HG03457 (cell line): ENCODE results near the gene ME3.

Experiments
- ATAC-seq: cut with Tn5 transposase; IDR thresholded peaks from one replicate; pipeline ENCODE4 v1.9.1; 2021; ENCODE audit warnings: moderate number of reproducible peaks; ENCODE audit not compliant: unreplicated experiment

ME3 gene

DNA sequence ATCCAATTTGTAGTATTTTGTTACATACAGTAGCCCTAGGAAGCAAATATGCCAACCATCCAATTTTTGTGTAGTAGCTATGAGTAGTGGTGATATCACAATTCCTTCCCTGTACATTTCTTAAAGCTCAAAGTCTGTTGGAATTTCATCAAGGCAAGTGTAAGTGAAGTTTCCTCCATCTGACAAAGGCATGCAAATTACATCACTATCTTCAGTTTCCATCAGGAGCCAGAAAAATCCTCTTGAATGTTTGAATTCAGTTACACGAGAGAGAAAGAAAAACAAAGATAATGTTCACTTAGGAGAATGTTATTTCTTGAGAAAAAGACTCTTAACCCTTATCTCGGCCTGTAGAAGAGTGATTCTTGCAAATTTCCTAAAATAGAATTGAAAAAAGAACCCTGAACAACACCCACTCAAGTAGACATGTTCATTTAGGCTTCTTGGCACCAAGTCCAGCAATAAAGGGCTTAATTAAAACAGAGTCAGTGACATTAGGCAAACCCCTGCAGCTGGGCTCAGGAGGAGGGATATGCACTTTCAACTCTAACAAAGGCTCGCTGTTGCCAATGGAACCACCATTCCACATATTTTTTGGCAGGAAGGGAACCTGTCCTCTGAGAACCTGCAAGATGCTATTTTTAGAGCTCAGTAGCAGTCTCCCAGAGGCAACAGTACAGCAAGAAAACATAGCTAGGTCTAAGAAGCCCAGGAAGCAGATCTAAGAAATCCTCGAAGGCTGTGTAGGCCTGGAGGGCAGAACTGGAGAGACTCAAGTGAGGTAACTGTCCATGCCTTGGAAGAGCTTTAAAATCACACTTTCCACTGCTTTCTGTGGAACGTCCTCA lies 153.1 kb downstream of the ME3 start:
- no peak for ATAC-seq

GRCh38 chr11:86518211-86518610 lies 154.2 kb downstream of the ME3 start:
- no peak for ATAC-seq

- no peak for ATAC-seq
These were observed 154.9 kb downstream of the ME3 start for GRCh38 chr11:86517557-86517956.

DNA sequence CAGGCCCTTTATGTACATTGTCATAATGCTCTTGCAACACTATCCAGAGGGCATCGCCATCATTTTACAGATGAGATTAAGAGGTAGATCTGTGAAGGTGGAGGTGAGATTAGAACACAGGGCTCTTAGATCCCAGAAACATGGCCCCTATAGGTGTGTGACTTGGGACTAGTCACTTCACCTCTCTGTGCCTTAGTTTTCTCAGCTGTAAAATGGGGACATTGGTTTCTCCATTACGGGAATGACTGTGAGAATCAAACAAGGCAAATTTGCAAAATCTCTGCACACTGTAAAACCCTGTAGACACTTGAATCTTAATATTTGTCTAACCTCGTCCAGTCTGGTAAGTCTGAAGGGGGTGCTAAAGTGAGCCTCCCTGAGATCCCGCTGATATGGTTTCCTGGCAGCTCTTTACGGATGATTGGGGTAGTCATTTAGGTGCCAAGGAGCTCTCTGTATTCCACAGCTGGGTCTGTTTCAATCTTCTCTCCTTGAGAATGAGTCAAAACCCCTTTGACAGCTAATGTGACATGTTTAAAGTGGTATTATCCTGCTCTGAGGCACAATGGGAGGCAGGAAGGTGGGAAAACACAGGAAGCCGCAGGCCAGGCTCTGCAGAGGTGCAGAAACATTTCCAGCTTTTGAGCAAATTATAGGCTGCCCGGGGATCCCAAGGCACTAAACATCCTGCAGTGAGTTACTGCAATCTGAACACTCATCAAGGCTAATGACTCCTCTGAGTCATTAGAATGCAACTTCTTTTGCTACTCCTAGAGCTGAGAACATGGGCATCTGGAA lies 156.9 kb downstream of the ME3 start:
- ATAC-seq = no peak

DNA sequence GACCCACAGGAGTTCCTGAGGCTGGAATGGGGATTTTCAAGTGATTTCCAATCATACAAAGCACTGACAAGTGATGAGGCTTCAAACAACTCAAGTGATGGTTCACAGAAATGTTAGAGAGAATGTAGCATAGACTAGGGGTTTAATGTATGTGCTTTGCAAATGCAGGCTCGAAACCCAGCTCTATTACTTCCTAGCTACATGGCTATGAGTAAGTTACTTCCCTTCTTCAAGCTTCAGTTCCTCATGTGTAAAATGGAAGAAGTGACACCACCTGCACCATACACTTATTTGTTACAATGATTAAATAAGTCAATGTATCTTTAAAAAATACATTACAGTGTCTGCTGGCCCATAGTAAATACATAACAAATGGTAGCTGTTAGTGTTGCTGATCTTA lies 158.0 kb downstream of the ME3 start:
- ATAC-seq = no peak

DNA sequence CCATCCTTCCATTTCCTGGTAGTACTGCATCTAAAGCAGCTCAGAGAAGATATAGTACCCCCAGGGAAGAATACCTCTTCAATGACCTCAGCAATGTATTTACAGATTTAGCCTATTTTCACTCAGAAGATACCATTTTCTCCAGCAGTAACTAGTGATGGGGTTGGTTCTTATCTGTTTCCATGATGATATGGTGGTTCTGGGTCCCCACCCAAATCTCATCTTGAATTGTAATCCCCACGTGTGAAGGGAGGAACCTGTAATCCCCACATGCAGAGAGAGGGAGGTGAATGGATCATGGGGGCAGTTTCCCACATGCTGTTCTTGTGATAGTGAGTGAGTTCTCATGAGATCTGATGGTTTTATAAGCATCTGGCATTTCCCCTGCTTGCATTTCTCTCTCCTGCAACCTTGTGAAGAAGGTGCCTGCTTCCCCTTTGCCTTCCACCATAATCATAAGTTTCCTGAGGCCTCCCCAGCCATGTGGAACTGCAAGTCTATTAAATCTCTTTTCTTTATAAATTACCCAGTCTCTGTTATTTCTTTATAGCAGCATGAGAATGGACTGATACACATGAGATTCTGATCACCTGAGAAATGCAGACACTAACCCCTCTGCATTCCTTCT lies 158.6 kb downstream of the ME3 start:
- ATAC-seq = no peak

DNA sequence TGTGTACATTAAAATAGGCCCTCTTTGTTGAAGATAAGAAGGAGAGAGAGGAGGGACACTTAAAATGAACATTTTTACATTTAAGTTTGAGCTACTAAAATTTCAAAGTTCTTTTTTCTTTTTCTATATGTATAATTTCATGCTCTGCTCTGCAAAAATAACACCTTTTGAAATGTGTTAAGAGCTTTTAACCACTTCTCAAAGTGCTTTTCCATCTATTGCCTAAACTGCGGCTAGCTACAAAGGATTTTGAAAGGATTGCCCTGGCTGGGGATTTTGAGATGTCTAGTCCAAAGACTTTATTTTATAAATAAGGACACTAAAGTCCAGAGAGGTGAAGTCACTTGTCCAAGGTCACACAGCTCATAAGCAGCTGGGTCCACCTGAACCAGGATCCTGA lies 159.3 kb downstream of the ME3 start:
- no peak for ATAC-seq

DNA sequence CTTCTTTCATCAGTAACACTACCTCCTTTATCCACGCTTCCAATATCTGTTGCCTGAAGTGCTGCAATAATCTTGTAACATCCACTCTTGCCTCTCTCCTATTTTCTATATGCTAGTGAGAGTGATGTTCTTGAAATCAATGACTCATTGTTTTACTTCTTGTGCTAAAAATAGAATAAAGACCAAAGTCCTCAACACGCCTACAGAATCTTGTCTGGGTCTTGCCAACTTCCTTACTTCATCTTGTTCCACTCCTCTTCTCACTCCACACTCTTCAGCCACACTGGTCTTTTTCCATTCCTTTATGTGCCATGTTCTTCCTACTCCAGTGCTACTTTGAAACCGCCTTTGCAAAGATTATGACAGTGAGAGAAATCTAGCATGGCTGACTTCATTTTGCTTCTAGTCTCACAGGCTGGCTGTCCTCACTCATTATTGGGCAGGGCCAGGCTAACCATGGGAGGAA lies 161.3 kb downstream of the ME3 start:
- no peak for ATAC-seq

DNA sequence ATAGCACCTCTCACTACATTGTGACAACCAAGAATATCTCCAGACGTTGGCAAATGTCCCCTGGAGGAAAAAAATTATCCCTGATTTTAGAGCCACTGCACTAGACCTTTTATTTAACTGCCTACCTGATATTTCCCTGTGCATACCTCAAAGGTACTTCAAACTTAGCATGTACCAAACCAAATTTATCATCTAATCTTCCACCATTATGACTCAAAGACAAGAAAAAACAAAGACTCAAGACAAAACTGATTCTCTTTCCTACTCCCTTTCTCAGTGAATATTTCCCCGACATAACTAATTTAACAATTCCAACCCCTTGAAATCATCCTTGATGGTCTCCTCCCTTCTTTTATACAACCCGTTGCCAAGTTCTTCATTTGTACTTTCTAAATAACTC lies 161.7 kb downstream of the ME3 start:
- no peak for ATAC-seq

DNA sequence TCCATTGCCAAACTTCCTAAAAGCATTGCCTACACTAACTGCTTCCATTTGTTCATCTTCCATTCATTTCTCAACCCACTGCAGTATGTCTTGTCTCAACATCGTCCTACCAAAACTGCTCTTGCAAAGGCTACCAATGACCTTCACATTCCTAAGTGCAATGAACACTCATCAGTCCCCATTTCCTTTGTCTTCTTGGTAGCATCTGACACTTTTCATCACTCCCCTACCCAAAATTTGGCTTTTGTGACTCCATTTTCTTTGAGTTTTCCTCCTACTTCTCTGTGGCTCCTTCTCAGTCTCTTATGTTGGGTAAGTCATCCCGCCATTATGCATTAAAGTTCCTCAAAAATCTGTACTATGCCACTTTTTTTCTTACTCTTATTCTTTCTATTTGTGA lies 162.3 kb downstream of the ME3 start:
- no peak for ATAC-seq

- no peak for ATAC-seq
These were observed 162.8 kb downstream of the ME3 start for GRCh38 chr11:86509588-86509974.

DNA sequence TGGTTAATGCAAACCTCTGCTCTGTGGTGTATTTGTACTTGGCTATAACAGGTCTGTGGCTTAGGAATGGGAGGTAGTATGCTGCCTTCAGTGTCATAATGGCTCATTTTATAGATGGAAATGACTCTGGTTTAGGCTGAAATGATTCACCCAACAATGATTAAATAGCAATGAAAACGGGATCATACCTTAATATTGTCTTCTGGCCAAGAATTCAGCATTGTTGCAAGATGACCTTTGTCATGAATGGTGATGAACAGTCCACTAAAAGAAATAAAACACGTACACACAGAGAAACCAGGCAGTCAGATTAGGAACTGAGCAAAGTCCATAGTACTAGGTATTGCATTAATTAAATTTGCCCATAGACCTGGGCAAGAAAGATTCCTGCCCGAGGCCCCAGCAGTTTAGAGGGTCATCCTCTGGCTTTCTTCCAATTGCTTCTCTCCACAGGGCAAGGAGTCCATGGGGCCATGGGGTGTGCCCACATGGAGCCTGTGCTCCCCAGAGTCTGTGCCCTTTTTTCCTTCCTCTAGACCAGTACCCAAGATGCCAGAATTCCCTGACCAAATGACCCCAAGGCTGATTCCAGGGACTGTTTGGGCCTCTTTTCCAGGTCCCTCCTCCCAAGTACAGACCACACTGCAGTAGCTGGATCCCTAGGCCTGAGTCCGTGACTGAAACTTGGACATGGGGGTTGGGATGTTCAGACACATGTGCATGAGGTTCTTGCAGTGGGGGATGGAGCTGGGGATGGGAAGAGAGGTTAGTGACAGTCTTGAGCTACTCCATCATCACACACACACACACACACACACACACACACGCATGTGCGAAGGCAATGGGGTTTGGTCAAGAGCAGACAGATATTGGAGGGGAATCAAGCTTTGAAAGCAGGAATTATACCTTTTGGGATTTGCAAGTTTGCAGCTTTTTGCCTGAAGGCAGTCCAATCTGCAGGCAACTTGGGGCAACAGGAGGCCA lies 163.5 kb downstream of the ME3 start:
- ATAC-seq = no peak

GRCh38 chr11:86507249-86507845 lies 165.1 kb downstream of the ME3 start:
- no peak for ATAC-seq

DNA sequence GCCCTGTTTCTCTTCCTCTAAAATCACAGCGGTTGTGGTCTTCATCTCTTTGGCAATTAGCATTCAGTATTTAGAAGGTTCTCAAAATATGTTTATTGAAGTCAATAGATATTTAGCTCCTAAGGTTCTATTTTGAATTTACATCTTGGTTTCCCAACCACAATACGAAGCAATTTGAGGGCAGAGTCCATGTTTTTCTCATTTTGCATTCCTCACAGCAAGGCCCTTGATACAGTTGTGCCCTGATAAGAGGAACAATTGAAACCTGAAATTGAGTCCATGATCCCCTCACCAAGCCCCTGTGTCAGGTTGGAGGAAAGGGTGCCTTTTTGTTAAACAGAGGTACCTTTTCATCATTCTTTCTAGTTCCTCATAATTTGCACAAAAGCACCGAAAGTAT lies 166.2 kb downstream of the ME3 start:
- ATAC-seq = no peak

DNA sequence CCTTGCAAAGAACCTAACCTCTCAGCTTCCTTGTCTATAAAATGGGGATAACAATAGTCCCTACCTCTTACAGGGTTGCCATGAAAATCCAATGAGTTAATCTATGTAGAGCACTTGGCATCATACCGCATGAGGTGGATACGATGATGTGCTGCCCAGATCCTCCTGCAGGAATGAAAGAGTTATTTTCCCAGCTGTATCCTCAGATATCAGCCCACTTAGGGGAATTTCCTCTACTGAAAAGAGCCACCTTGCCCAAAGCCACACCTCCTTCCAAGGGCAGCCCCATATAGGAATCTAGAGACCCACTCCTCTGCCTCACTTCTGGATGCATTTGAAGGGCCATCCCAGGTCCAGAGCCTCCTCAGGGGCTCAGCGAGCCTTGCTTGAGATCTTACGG lies 169.3 kb downstream of the ME3 start:
- ATAC-seq = no peak

DNA sequence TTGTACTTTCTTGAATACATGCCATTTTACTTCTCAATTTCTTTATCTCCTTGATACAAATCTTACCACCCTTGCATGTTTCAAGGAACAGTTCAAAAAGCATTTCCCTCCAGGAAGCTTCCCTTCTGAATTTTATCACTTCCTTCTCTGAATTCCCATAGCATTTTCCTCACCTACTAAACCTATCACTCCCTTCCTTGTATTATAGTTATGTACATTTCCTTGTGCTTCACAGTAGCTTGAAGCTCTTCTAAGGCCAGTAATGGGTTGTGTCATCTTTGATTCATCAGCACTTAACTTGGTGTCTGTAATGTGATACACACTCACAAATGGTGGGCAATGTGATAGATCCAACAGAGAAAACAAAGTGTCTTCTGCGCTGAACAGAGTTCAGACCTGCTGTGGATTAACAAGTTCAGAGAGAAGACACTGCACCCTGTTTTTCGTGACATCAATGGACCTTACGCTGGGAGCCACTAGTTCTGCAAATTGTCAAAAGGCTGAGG lies 170.2 kb downstream of the ME3 start:
- ATAC-seq = no peak

GRCh38 chr11:86500500-86501140 lies 171.8 kb downstream of the ME3 start:
- ATAC-seq = no peak

DNA sequence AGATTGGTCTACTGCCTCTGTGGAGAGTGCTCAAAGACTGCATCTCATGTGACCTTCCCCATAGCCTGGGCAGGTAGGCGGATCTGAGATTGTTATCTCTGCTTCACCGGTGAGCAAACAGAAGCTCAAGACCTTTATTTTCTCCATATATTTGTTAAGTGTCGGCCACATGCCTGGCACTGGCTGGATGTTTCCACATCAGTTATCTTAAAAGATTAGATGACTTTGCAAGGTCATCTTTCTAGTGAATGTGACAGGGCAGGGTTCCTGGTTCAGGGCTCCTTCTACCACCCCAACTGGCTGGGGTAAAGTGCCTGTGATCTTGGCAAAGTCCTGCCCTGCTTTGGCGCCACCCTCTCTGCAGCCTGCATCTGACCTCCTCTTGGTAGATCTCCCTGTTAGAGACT lies 172.7 kb downstream of the ME3 start:
- no peak for ATAC-seq

DNA sequence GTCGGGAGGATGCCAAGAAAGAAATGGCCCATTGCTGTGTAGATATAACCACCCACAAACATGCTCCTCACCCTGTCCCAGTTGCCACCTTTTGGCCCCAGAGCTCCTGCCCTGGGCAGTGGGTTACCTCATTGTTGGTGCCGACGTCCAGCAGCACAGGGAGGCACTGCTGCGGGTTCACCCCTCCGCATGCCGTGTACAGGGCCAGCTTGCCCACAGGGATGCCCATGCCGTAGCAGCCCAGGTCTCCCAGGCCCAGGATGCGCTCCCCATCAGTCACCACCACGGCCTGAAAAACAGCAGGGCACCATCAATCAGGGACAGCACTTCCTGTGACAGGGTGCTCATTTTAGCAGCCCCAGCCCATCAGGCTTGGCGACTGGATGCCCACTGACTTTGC lies 174.6 kb downstream of the ME3 start:
- ATAC-seq = no peak
